Stimulated activated naive CD4-positive, alpha-beta T cell (primary cell): ENCODE measurements around the gene EFNA2.
"Not testable (repeated sequence)": the region's sequence is repeated elsewhere in the genome, so short reads cannot be mapped to it uniquely, and the experiment has no call there.

ENCODE experiments used
- DNase-seq, 6 experiments: peaks; one replicate each; lab custom pipeline; 2025; lab: John Stamatoyannopoulos, UW

The EFNA2 gene

DNA sequence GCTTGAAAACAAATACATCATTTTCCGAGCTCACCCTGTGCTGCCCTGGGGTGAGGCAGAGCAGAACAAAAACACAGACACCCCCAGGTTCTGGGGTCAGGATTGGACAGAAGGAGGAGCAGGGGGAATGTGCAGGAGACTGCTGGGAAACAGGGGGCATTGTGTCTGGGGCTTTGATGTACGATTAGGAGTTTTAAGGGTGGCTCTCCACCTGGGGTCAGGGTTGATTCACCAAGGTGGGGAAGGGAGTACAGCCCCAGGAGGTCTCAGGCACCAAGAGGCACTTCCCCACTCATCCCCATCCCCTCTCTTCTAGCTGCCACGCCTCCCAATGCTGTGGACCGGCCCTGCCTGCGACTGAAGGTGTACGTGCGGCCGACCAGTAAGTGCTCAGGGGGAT is 12.6 kb downstream of the EFNA2 start:
- DNase-seq = no peak

DNA sequence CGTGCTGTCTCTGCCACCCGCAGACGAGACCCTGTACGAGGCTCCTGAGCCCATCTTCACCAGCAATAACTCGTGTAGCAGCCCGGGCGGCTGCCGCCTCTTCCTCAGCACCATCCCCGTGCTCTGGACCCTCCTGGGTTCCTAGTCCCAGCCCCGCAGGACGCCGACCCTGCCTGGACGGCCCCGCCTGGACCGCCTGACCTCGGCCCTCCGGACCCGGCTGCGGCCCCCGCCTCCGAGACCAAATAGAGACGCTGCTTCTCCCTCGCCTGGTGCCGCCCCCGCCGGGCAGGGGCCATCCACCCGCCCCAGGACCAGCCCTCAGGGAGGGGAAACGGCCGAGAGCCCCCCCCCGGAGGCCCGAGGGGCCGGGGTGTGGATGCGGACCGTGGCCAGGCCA is 14.1 kb downstream of the EFNA2 start:
- DNase-seq = no peak

DNA sequence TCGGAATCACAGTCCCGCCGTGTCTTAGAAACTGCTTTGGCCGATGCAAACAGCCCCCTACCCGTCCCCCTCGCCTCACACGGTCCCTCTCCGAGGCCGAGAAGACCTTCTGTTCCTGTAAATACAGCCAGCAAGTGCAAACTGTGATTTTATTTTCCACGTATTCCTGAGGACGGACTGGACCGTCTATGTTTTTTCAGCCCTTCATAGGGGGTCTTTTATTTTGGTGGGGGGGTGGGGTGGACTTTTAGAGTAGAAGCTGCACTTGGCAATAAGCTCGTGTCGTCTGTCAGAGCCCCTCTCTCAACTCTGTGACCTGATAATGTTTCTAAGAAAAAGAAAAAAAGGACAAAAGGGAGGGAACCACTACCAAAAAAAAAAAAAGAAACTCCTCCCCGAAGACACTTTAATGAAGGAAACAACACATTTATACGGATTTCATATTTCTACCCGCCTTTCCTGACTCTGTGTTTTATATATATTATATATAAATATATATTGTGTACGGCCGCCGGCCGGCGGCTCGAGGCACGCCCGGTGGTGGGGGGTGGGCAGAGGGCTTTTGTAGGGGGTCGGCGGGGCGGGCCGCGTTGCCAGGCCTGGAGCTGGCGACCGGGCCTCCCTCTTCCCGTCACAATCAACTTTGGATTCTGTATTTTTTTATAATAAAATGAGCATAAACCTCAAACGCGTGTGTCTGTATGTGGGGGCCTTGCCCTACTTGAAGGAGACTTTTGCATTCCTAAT is 15.2 kb downstream of the EFNA2 start:
- no peak for DNase-seq

DNA sequence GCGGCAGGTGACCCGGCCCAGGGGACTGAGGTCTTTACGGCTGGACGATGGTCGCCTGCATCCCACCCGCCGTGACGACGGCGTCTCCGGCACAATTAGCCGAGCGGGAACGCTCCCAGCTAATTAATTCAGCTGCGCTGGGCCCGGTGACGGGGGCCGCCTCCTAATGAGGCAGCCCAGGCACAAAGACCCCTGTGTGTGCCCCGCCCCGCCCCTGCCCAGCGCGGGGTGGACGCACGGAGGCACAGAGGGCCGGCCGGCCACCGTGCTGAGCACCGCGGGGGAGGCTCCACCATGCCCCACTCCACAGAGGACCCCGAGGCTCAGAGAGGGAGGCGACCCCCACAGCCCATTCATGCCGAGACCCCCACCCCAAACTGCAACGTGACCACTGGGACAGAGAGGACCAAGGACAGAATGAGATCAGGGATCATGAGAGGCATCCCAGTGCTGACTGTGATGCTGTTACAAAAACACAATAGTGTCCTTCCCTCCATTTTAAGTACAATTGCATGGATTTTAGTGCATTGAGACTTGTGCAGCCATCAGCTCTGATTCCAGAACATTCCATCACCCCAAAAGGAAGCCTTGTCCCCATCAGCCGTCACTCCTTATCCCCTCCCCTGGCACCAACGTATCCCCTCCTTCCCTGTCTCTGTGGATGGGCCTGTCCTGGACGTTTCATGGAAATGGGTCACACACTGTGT is 17.0 kb downstream of the EFNA2 start:
- no peak for DNase-seq

DNA sequence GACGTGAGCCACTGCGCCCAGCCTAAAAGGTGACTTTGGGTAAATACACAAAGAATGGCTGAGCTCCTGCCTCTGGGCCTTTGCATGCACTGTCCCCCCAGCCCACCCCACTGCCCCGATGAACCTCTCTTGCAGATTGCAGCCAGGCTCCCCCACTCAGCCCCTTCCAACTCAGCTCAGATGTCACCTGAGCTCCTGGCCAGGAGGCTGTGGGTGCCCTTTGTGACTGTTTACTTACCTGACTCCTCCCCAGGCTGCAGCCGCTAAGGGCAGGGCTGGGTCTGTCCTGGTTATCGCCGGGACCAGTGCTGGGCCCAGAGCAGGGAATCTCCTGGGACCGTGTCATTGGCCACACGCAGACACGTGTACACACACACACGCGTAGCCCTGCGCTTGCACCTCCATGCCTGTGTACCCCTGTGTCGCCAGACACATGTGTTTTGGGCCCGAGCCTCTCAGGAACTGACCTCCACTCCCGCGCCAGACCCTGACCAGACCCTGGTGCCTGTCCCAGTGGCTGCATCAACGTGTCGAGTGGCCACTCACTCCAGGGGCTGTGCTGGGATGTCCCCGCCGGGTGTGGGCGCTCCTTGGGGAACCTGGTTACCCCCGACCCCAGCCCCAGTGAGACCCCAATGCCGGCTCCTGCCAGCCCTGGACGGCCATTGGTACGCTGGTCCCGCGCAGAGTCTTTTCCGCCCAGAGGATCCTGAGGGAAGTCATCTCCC is 18.7 kb downstream of the EFNA2 start:
- DNase-seq = no peak

DNA sequence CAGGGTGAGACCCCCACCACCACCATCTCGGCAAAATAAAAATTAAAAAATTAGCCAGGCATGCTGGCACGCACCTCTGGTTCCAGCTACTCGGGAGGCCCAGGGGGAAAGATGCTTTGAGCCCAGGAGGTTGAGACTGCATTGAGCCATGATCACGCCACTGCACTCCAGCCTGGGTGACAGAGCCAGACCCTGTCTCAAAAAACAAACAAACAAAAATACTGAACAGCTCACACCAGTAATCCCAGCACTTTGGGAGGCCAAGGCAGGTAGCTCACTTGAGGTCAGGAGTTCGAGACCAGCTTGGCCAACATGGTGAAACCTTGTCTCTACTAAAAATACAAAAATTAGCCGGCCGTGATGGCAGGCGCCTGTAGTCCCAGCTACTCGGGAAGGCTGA is 19.7 kb downstream of the EFNA2 start:
- DNase-seq = not testable (repeated sequence)

DNA sequence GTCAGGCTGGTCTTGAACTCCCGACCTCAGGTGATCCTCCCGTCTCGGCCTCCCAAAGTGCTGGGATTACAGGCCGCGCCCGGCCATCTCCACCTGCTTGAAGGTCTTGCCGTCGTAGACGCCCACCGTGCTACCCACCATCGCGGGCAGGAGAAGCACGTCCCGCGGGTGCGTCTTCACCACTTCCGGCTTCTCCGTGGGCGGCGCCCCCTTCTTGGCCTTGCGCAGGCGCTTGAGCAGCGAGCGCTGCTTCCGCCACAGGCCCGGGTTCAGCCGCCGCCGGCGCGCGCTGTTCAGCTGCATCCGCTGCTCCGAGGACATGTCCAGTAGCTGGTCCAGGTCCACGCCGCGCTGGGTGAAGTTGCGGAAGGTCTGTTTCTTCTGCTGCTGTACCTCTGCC is 21.6 kb downstream of the EFNA2 start:
- DNase-seq = no peak

DNA sequence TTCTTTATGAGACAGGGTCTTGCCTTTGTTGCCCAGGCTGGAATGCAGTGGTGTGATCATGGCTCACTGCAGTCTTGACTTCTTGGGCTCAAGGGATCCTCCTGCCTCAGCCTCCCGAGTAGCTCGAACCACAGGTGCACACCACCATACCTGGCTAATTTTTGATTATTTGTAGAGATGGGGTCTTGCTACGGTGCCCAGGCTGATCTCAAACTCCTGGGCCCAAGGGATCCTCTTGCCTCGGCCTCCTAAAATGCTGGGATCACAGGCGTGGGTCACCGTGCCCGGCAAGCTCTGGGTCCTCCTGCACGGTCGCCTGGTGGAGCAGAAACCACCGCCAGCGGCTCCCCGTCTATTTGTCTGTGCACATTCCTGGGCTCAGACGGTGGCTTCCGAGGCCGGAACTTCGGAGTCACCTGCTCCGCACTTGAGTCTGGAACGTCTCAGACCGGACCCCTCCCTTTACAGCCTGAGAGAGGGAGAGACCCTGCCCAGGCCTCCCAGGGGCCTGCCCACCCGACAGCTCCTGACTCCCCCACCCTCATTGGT is 22.2 kb downstream of the EFNA2 start:
- no peak for DNase-seq

DNA sequence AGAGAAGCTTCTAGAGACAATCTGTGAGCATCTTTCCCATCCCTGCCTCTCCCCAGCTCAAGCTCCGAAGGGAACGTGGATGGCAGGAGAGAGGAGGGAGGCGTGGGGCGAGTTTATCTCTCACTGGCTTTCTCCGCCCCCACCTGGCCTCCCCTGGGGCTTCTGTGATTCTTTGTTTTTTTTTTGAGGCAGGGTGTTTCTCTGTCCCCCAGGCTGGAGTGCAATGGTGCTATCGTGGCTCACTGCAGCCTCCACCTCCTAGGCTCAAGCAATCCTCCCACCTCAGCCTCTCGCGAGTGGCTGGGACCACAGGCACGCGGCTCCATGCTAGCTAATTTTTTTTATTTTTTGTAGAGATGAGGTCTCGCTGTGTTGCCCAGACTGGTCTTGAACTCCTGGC is 23.0 kb downstream of the EFNA2 start:
- DNase-seq = no peak

DNA sequence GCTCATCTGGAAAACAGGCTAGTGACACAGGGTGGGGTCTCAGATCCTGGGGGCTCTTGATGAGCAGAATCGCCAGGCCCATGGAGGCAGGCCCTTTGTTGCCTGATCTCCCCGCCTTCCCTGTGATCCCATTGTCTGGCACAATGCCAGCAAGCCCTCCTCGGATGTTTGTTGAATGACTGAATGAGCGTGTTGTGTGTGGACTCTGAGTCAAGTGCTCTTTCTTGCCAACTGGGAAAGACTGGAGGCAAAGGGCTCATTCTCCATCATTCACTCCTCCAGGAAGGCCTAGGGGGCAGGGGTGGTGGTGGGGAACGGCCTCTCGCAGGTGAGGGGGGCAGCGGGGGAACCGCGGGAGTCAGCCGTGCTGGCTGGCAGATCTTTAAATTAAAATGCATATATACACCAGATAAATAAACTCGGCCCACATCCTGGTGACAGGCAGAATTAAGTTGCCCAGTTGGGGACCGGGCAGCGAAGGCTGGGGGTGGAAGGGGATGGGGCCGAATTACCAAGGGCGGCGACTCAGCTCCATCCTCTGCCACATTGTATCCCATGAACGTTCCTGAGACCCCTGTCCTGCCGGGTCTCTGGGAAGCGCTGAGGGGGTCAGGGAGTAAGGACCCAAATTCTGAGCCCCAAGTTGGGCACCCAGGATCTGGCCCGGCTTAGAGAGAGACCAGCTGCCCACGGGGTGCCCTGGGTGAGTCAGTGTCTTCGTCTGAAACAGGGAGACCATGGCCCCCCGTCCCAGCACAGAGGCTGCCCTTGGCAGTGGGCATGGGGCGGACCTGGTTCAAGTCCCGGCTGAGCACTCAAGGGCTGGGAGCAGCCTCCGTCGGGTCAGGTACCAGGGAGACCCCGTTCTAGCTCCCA is 24.5 kb downstream of the EFNA2 start:
- DNase-seq = no peak

DNA sequence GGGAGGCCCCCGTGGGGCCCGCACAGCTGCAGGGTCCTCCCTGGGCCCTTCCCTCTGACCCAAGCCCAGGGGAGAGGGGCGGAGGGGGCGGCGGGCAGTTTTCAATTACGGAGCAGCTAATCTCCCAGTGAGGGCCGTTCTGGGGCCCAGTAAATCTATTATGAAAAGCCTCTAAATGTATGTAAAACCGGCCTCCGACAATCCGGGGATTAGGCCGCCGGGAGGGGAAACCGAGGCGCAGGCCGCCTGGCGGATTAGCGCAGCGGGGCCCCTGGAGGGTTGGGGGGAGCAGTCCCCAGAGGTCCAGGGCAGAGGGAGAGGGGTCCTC is 25.1 kb downstream of the EFNA2 start:
- no peak for DNase-seq

DNA sequence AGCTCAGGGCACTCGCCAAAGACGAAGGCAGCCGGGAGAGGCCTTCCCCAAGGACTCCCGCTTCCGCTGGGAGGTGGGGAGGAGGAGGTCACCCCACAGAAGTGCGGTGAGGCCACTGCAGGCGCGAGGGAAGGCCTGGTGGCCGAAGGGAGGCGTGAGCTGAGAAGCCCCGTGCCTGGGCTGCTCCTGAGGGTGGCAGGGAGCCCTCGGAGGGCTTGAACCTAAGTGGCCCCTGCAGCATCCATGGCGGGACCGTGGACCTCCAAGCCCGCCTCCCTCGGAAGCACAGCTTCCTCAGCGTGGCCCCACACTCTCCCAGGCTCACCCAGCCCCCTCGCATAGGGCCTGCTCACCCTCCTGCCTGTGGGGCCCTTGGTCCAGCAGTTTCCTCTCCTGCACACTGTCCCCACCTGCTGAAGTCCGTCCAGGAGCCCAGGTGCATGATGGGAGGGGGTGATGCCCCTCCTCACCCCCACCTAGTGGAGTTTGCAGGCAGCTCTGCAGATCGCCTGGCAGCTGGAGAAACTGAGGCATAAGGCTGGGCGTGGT is 25.9 kb downstream of the EFNA2 start:
- DNase-seq = no peak

DNA sequence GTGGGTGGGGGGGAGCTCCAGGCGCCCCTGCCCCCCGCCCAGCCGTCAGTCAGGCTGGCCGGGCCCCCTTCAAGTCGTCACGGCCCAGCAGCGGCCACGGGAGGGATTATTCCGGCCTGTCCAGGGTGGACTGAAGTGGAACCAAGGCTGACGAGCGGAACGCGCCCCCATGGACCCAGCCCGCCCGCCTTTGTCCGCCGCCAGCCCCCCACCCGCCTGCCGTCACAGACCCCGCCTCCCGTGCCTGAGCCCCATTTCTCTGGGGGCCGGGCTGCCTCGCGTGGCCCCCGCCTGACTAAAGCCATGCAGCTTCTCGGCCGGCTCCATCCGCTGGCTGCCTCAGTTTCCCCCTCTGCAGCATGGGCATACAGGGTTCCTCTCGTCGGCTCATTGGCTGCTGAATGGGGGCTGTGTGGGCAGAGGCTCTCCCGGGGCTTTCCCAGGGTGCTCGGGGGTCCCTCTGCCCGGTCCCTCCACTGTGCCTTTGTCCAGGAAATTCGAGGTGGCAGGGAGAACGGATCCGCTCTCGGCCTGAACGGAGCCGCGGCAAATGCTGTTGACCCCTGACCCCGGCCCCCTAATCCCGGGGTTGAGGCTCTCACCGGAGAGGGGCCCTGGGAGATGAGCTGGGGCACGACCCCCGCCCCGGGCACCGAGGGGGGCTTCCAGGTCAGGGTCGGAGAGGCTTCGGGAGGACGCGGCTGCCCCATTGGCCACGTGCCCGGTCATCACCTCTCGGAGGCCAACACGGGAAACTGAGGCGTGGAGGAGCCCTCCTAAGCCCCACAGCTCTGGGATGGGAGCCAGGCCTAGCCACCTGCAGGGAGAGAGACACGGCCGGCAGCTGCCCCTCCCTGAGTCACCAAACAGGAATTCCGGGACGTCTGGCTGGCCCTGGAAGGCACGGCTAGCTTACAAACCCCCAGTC is 27.4 kb downstream of the EFNA2 start:
- no peak for DNase-seq

DNA sequence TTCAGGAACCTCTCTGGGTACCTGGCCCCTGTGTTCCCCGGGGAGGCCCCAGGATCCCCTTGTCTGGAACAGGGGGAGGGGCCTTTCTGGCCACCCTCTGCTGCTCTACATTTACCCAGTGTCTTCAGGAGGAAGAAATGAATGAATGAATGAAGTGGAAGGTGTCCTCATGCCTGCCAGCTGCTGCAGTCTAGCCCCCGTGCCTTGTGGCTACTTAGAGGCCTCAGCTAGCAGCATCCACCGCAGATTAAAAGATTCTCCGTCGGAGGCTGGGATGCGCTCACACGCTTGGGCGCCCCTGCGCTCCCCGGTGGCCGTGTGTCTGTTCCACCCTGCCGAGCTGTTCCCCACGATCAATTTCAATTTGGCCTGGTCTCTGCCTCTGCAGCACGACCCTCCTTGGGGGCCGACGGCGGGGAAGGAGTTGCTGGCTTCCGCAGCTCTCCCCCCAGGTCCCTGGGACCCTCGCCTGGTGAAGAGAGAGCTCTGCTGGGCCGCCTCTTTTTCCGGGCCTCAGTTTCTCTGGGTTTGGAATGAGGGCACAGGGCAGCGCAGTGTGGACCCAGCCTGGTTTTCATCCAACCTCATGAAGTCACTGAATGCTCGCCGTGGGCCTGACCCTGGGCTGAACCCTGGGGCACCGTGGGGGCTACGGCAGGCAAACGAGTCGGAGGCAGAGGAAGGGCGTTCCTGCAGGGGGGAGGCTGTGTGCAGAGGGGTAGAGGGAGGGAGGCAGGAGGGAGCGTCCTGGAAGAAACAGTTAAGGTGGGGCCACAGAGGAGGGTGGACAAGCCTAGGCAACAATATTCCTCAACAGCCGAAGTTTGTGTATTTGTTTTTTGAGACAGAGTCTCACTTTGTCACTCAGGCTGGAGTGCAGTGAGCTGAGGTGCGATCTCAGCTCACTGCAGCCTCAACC is 28.3 kb downstream of the EFNA2 start:
- DNase-seq = no peak

DNA sequence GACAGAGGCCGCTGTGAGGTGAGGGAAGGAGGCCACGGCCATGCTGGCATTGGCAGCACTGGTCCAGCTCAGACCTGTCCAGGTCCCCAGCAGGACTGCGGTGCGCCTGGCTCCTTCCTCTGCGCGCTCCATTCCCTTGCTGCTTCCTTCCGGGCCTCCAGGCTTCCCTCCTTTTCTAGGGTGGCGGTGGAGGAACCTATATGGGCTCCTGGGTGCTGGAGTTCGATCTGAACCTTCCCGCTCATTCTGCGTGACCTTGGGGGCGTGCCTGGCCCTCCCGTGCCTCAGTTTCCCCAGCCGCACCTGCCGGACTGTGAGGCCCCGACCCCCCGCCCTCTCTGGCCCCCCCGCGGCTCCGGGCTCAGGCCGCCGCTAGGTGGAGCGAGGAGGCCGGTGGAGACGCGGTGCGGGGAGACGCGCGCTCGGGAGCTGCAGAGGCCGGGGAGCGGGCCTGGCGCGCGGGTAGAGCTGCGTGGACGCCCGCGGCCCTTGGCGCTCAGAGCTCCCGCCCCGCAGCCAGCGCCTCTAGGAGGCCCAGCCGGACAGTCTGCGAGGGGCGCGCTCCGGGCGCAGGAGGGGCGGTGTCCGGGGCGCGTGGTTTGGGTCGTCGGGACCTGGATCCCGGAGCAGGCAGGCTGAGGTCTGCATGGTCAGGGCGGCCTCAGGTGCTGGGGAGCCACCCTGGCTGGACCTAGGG is 29.9 kb downstream of the EFNA2 start:
- no peak for DNase-seq

DNA sequence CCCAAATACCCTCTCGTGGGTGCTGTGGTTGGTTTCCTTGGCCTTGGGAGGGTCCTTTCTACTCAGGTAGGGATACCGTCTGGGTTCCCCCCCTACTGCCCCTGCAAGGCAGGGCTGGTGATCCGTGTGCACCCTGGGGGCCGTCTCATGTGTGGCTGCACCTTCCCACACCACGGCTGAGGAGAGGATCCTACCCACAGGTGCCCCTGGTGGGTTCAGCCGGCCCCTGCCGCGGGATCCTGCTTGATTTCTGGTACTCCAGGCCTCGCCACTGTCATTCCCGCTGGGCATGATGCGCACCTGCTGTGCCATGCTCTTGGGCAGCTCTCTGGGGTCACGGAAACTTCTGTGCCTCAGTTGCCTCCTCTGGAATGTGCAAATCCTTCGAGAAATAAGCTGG is 30.8 kb downstream of the EFNA2 start:
- no peak for DNase-seq

DNA sequence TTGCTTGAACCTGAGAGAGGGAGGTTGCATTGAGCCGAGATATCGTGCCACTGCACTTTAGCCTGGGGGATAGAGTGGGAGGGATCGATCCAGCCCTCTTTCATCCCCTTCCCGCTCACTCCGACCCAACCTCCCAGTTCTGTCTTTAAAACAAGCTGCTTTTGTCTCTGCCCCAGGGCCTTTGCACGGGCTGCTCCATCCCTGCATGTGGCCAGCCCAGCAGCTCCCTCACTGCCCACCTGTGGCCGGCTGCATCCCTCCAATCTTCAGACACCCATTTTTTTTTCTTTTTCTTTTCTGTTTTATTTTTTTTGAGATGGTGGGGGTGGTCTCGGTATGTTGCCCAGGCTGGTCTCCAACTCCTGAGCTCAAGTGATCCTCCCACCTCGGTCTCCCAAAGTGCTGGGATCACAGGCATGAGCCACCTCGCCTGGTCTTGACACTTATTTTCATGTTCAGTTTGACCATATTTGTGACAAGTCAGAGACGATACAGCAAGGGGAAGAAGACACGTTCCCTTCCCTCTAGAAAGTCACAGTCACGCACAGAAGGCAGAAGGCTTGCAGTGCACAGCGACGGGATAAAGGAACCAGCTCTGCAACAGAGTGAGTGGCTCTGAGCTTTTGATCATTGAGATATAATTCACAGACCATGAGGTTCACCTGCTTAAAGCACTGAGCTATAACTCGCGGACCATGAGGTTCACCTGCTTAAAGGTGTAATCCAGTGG is 31.8 kb downstream of the EFNA2 start:
- no peak for DNase-seq
